Activated CD4-positive, alpha-beta T cell treated with anti-CD3 and anti-CD28 coated beads, Interleukin-2, Interleukin-6, amounts not matched to agents 100 ng/mL and 50 ng/mL, durations not matched to agents 16 hours and 8 hours (primary cell): ENCODE results near the gene AIFM2.
"Not testable (repeated sequence)": the region's sequence is repeated elsewhere in the genome, so short reads cannot be mapped to it uniquely, and the experiment has no call there.

Experiments used
- DNase-seq: peaks from one replicate; pipeline ENCODE4 v3.0.0-alpha.2; 2020

The AIFM2 gene

GRCh38 chr10:70132098-70133029, at the start of gene AIFM2:
AIFM2 (minus strand) TSS chr10:70132825; CDS start chr10:70124084, 8,741 bp downstream.
- DNase-seq = peak; percentile 61

GRCh38 chr10:70179209-70179608, 46.6 kb upstream of the AIFM2 start:
- not testable (repeated sequence) for DNase-seq

- no peak for DNase-seq
Measured at GRCh38 chr10:70178139-70178725, 45.6 kb upstream of the AIFM2 start.

- no peak for DNase-seq
Measured at GRCh38 chr10:70176441-70176840, 43.8 kb upstream of the AIFM2 start.

- DNase-seq = no peak
Measured at GRCh38 chr10:70175516-70175915, 42.9 kb upstream of the AIFM2 start.

GRCh38 chr10:70174058-70174741, 41.6 kb upstream of the AIFM2 start:
- DNase-seq = peak; percentile 49

- DNase-seq = peak; percentile 16
Measured at GRCh38 chr10:70169649-70170364, 37.2 kb upstream of the AIFM2 start.

GRCh38 chr10:70169011-70169410, 36.4 kb upstream of the AIFM2 start:
- DNase-seq = peak; percentile 16

- no peak for DNase-seq
Measured at GRCh38 chr10:70167246-70167645, 34.6 kb upstream of the AIFM2 start.

GRCh38 chr10:70166394-70166793, 33.8 kb upstream of the AIFM2 start:
- no peak for DNase-seq

GRCh38 chr10:70164163-70164562, 31.5 kb upstream of the AIFM2 start:
- DNase-seq = no peak

GRCh38 chr10:70163448-70163847, 30.8 kb upstream of the AIFM2 start:
- DNase-seq = no peak

- DNase-seq = peak; percentile 89
Measured at GRCh38 chr10:70162892-70163201, 30.2 kb upstream of the AIFM2 start.

GRCh38 chr10:70162151-70162891, 29.7 kb upstream of the AIFM2 start:
- no peak for DNase-seq

GRCh38 chr10:70160798-70161197, 28.2 kb upstream of the AIFM2 start:
- no peak for DNase-seq

- DNase-seq = not testable (repeated sequence)
Measured at GRCh38 chr10:70159366-70159765, 26.7 kb upstream of the AIFM2 start.

GRCh38 chr10:70158113-70158512, 25.5 kb upstream of the AIFM2 start:
- DNase-seq = no peak

GRCh38 chr10:70155255-70155838, 22.7 kb upstream of the AIFM2 start:
- no peak for DNase-seq

GRCh38 chr10:70148516-70148915, 15.9 kb upstream of the AIFM2 start:
- no peak for DNase-seq

GRCh38 chr10:70147259-70147625, 14.6 kb upstream of the AIFM2 start:
- no peak for DNase-seq

GRCh38 chr10:70146489-70147258, 14.0 kb upstream of the AIFM2 start, which contains the start of gene TYSND1:
TYSND1 (minus strand) TSS chr10:70146700; CDS start chr10:70146586, 114 bp downstream.
- DNase-seq = peak; percentile 97
